ENCODE measurements around the gene MAML3.
"Not testable (repeated sequence)": the region's sequence is repeated elsewhere in the genome, so short reads cannot be mapped to it uniquely, and the experiment has no call there.

Gene MAML3

GRCh38 chr4:139957986-139958738, 195.8 kb downstream of the MAML3 start:
- DNase-seq: no peak

GRCh38 chr4:139957065-139957464, 196.9 kb downstream of the MAML3 start:
- no peak for DNase-seq

- DNase-seq: no peak
These were observed 197.4 kb downstream of the MAML3 start for GRCh38 chr4:139956507-139957017.

DNA sequence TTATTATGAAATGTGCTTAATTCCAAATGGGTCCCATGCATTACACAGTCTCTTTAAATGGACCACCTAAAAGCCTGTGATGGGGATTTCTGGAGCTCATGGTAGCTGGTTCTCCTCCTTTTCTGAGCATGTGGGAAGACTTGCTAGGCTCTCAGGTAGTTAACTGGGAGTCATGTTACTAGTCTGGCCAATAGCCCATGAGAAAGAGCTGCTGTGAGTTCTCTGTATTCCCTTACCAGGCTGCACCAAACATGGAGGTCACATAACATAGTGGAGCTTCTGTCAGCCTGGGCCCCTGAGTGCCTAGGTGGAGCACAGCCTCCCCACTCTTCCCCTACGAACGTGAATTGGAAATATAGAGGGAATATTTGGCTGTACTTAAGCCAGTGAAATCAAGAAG, 198.4 kb downstream of the MAML3 start:
- DNase-seq: no peak

GRCh38 chr4:139954512-139954911, 199.5 kb downstream of the MAML3 start:
- DNase-seq: no peak

- DNase-seq: peak; percentile 38 to 76 (median 62)
These were observed 203.0 kb downstream of the MAML3 start for GRCh38 chr4:139951021-139951420.

DNA sequence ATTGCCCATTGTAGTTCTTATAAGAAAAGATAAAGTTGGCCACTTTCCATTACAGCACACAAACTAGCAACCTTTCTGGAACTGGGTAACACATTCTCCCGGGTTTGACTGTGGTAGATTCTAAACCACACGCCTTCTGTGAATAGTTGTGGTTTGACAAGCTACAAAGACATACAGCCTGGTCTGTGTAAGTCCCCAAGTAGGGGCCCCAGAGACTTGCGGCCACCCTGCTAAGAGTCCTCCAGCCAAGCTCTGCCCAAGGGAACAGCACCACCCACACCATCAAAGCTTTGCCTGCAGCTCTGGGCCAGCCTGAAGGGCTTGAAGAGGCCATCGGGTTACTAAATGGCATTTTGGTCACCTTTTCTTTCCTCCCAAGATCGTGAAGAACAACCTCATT, 203.4 kb downstream of the MAML3 start:
- no peak for DNase-seq

DNA sequence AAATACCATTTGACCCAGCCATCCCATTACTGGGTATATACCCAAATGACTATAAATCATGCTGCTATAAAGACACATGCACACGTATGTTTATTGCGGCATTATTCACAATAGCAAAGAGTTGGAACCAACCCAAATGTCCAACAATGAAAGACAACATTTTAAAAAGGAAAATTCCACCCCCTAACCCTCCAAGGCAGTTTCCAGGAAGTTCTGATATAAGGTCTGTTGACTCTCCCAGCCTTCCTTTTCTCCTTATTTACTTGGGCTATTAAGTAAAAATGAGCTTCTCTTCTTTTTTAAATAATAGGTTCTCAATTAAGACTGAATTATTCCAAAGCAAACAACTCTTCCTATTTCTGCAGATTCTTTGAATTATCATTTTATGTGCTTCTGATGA, 209.1 kb downstream of the MAML3 start:
- DNase-seq: not testable (repeated sequence)

DNA sequence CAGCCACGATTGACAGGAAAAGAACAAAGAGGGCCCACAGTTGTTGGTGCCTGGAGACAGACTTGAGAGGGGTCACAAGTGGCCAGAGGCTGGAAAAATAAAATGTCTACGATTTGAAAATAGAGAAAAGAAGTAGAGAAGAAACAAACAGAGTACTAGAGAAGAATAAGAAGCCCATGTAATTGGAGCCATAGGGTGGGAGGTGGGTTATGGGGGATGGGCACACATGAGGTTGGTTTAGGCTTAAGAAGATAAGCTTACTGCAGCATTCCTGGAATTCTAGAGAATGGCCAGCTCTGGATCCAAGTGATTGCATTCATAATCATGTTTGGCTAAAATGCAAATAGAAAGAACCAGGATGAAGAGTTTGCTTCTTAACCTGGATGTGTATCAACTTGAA, 210.7 kb downstream of the MAML3 start:
- no peak for DNase-seq

GRCh38 chr4:139942241-139942640, 211.7 kb downstream of the MAML3 start:
- no peak for DNase-seq

DNA sequence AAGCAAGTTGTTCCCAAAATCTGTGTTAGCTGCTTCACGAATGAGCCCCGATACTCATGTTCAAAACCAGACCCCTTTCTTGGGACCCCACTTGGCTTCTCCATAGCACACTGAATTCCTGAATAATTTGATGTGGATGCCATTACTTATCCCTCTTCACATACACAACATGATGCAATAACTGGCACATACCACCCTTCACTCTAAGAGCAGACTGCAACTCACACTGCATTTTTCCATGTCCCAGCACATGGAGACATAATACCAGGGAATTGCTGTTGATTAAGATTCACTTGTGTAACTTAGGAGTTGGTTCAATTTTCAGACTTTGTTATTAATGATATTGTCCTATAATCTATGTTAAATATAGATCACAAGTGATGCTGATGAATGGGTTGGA, 213.4 kb downstream of the MAML3 start:
- DNase-seq: no peak

GRCh38 chr4:139938414-139938813, 215.6 kb downstream of the MAML3 start:
- no peak for DNase-seq

DNA sequence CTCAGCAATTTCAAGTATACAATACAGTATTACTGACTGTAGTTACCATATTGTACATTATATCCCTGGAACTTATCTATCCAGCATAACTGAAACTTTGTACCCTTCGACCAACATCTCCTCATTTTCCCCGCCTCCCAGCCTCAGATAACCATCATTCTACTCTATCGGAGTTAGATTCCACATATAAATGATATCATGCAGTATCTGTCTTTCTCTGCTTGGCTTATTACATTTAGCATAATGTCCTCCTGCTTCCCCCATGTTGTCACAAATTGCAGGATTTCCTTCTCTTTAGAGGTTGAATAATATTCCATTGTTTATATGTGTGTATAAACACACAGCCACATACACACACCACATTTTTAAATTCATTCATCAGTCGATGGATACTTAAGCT, 218.1 kb downstream of the MAML3 start:
- DNase-seq: no peak

DNA sequence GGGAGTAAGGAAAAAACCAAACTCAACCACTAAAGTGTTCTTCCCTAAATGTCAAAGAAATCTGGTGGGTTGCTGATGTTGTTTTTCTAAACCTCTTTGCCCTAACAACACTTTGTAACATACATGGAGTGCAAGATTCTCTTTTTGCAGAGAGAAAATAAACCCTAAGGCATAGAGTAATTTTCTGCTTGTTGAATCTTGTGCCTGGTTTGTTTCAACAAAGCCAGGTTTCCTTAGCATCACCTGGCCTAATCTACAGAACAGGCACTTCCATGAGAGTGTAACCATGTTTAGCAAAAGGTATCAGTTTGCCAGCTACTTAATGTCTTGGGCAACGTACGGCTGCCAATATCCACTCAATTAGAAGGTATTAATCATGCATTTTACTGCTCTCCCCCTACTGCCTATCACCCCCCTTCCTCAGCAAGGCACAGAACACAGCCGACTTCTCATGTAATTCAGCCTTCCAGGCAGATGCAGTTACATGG, 219.2 kb downstream of the MAML3 start:
- no peak for DNase-seq

DNA sequence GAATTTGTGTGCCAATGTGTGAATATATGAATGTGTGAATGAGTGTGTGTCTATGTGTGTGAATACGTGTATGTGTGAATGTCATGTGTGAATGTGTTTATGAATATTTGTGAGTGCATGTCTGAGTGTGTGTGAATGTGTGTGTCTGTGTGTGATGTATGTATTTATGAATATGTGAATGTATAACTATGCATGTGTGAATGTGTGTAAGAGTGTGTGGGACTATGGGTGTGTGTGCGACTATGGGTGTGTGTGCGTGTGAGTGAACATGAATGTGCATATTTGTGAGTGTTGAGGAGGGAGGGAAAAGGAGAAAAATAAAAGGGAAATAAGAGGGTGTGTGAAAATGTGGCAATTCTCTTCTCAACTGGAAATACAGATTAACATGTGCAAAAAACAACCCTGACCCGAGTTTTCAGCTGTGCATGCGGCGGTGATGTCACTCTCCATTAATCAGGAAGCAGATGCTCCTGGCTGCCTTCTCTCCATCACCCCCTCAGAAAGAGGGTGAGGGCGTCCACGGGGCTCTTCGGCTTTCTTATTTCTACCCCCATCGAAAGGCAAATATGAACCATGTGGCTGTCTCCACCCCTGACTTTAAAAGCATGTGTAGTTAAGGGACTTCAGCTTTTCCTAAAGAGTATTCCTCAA, 219.8 kb downstream of the MAML3 start:
- peak; percentile 56 to 73 (median 68) for DNase-seq

DNA sequence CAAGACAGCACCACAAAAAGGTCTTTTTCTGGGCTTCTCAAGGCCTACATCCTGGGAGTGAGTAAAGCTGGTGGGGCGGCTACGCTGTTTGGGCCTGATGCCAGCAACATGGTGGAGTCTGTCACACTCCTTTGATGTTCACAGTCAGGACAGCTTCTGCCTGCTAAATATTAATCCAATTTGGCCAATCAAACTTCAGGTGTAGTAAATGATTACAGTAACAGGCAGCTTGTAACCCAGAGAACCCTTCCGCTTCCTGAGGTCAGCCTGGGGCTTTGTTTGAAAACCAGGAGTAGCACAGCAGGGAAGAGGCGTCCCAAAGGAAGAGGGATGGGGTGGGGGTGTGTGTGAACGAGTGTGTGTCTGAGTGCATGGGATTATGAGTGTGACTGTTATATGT, 220.4 kb downstream of the MAML3 start:
- DNase-seq: no peak

DNA sequence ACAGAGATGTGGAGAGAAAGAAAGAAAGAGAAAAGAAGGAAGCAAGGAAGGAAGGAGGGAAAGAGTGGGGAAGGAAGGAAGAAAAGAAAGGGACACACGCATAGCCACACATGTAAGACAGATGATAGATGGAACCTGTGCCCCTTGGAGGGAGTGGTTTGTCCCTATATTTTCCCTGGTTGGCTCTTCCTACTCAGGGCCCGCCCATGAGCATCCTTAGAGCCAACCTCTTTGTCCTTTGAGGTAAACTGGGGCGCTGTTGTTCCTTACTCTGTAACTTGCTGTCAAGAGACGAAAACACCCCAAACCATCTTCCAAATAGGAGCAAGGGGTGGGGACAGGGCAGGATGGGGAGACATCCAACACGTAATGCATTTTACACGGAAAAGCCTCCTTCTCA, 220.9 kb downstream of the MAML3 start:
- no peak for DNase-seq

DNA sequence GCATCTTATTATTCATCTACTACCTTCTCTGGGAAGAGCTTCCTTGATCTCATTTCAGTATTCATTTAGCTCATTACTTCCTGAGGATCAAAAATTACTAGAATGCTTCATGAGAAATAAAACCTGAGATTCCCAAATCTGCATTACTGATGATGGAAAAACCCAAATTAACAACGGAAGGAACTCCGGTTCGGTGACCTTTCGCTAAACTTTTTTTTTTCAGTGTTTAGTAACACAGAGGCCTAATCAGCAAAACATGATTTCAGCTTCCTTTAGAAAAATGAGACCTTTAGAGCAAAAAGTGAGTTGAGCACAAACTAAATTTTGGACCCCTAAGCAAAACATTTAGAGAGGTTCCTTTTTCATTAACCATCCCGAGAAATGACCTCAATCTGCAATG, 229.2 kb downstream of the MAML3 start:
- DNase-seq: no peak

DNA sequence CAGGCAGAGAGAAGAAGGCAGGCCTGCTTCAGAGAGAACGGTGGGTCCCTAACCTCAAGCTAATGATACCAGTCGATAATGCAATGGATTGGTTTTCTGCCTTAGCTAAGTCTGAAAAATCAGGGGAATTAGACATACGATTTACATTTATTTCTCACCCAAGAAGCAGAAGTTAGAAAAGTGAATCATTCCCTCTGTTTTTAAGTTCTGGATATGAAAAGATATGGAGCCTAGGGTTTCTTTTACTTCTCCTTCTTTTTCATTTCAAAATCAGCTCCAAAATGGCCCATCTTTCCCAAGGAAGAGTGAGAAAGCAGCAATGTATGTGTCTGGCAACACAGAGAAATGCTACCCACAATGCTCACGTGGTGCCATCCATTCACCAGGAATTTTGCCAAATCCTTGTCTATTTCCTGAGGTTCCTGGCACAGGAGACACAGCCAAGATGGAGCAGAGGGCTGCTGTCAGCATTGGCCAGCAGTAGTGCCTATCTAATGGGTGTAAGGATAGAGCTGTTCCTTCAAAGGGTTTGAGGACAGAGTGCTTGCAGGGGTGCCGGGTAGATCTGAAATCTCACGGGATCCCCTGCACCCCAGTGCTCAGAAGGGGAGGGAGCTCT, 231.5 kb downstream of the MAML3 start:
- DNase-seq: peak in 2 of 4 experiments; percentile 26 to 47

- DNase-seq: no peak
These were observed 232.4 kb downstream of the MAML3 start for GRCh38 chr4:139921429-139922184.

DNA sequence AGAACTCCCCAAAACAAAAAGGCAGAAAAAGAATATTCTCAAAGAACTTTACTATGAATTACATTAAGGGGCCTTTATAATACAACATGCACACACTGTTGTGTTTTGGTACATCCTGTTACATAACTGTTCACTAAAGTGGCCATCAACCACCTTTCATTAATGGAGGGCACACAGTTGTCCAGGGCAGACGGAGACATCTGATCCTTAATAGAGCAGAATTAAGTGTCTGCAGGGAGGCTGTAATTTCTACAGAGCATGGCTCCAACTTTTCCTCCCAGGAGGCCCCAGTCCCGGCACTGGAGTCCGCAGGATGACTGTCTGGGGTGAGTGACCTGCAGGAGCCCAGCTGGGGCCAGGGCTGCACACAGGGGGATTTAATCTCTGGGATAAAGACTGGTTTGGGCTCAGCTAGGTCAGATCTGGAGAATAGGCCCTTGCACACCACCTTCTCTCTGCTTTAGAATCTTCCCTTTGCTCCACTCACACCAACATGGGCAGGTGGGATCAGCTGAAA, 233.4 kb downstream of the MAML3 start:
- no peak for DNase-seq

GRCh38 chr4:139919521-139919920, 234.5 kb downstream of the MAML3 start:
- no peak for DNase-seq

GRCh38 chr4:139919004-139919403, 235.0 kb downstream of the MAML3 start:
- no peak for DNase-seq
